MCF 10A (cell line): ENCODE results near the gene SH3TC2. TPM values are rescaled to one million over a fixed set of nuclear protein-coding genes. Genes with fewer than 3 reads are reported as not detected.

ENCODE experiments used
- BruUV-seq: library from RNA; stranded (reverse); fragments of 400-500 nt; replicated peaks from 2 replicates; lab custom pipeline; 2021; lab: Mats Ljungman, UMichigan
- CTCF ChIA-PET: fragments of 300-600 bp; sonication (Branson Sonifier 250); formaldehyde crosslinking; extraction: SDS; loops from one replicate; lab custom pipeline; 2021; ENCODE audit warnings: antibody characterized with exemption, inconsistent platforms; lab: Yijun Ruan, JAX
- POLR2A ChIA-PET: fragments of 300-600, 350-650 bp; sonication (Branson Sonifier 250); formaldehyde crosslinking; extraction: SDS; loops from one replicate; lab custom pipeline; 2020; ENCODE audit warnings: antibody characterized with exemption, inconsistent platforms; lab: Yijun Ruan, JAX
- DNase-seq: peaks from one replicate; pipeline ENCODE4 v3.0.0-alpha.2; 2018; ENCODE audit not compliant: unreplicated experiment
- H3K27ac Mint-ChIP-seq: one replicate; pipeline ENCODE4 v1.8.0; 2022; ENCODE audit warnings: mild to moderate bottlenecking, low read depth, mixed read lengths; ENCODE audit not compliant: unreplicated experiment
- H3K27me3 Mint-ChIP-seq: one replicate; pipeline ENCODE4 v1.8.0; 2022; ENCODE audit warnings: mixed read lengths; ENCODE audit not compliant: insufficient read depth, unreplicated experiment
- H3K36me3 Mint-ChIP-seq: one replicate; pipeline ENCODE4 v1.8.0; 2022; ENCODE audit warnings: mild to moderate bottlenecking, moderate library complexity, mixed read lengths; ENCODE audit not compliant: insufficient read depth, unreplicated experiment
- H3K4me1 Mint-ChIP-seq: one replicate; pipeline ENCODE4 v1.8.0; 2022; ENCODE audit warnings: mixed read lengths; ENCODE audit not compliant: insufficient read depth, unreplicated experiment
- H3K4me3 Mint-ChIP-seq: one replicate; pipeline ENCODE4 v1.8.0; 2022; ENCODE audit warnings: mild to moderate bottlenecking, moderate library complexity, mixed read lengths; ENCODE audit not compliant: unreplicated experiment
- H3K9me3 Mint-ChIP-seq: one replicate; pipeline ENCODE4 v1.8.0; 2022; ENCODE audit warnings: mixed read lengths; ENCODE audit not compliant: unreplicated experiment
- intact Hi-C: fragments of 100-400 bp; cut with micrococcal nuclease; formaldehyde crosslinking; loops from 2 replicates; pipeline ENCODE4 v1.14.1; 2022
- total RNA-seq: library from RNA; stranded (reverse); gene quantifications from 2 replicates; pipeline ENCODE4 v1.2.3, GENCODE V29; 2022
- TF ChIP-seq, protein P1 (sequence below): fragments of 200-600 bp; IDR thresholded peaks from one replicate; pipeline ENCODE4 v1.8.0; 2022; ENCODE audit warnings: antibody characterized with exemption, mild to moderate bottlenecking; ENCODE audit not compliant: unreplicated experiment

The SH3TC2 gene
- total RNA-seq, 1 experiment from 2014 or later: 6.2 TPM

DNA sequence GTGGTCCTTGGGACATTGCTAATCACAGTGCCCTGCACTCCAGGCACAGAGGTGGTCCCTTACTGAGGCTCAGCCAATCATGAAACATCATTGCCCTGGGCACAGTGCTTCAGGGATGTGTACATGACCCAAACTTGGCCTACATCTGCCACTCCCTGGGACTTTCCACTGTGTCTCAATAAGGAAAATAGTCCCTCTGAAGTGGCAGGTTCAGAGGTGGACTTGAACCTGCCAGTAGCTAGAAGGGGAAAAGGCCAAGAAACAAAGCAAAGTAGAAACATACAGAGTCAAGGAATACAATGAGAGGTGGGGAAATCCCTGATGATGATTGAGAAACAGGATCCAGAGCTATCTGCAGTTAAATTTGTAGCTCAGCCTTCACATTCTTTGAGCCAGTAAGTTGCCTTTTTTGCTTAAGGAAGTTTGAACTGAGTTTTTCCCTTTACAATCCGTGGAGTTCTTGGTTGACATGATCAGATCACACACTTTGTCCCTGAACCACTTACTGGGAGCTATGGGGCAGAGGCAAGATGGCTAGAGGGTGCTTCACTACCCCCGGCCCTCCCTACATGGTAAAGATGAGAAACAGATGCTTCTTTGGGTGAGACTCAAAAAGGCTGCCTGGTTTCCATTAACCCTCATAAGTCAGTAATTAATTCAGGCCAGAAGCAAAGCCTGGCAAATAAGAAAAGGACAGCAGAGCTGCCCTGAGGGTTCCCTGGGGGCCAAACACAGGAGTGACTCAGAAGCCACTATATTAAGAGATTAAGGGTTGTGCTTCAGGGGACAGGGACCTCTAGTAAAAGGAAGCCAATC is 57.6 kb downstream of the SH3TC2 start:
- no peaks in the 10 kb centered on the region for H3K36me3 Mint-ChIP-seq
- no peaks in the 10 kb centered on the region for H3K9me3 Mint-ChIP-seq
- TF ChIP-seq, protein P1, sequence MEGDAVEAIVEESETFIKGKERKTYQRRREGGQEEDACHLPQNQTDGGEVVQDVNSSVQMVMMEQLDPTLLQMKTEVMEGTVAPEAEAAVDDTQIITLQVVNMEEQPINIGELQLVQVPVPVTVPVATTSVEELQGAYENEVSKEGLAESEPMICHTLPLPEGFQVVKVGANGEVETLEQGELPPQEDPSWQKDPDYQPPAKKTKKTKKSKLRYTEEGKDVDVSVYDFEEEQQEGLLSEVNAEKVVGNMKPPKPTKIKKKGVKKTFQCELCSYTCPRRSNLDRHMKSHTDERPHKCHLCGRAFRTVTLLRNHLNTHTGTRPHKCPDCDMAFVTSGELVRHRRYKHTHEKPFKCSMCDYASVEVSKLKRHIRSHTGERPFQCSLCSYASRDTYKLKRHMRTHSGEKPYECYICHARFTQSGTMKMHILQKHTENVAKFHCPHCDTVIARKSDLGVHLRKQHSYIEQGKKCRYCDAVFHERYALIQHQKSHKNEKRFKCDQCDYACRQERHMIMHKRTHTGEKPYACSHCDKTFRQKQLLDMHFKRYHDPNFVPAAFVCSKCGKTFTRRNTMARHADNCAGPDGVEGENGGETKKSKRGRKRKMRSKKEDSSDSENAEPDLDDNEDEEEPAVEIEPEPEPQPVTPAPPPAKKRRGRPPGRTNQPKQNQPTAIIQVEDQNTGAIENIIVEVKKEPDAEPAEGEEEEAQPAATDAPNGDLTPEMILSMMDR: no peak
- intact Hi-C loops: loop anchor here (10.0 kb wide), 1 partner anchor 260 kb away; no protein-coding TSS in a partner anchor
- no peak overlapping the region for H3K4me3 Mint-ChIP-seq
- DNase-seq: peak; percentile 47
- H3K27ac Mint-ChIP-seq: peak overlapping the region; percentile 72
- no peaks in the 10 kb centered on the region for H3K27me3 Mint-ChIP-seq
- H3K4me1 Mint-ChIP-seq: peaks cover 54% of the 10 kb centered on the region
- ChIA-PET POLR2A (interaction anchor here (0.7 to 3.4 kb wide), 6 partner anchors 26 to 264 kb away, joined by 3 to 9 read pairs (median 4); partner anchors contain the start of gene ADRB2), CTCF (interaction anchor here (0.7 to 38.9 kb wide), 8 partner anchors 9 to 868 kb away, joined by 3 to 1118 read pairs (median 93); no protein-coding TSS in a partner anchor)
- no TSS peak for BruUV-seq

DNA sequence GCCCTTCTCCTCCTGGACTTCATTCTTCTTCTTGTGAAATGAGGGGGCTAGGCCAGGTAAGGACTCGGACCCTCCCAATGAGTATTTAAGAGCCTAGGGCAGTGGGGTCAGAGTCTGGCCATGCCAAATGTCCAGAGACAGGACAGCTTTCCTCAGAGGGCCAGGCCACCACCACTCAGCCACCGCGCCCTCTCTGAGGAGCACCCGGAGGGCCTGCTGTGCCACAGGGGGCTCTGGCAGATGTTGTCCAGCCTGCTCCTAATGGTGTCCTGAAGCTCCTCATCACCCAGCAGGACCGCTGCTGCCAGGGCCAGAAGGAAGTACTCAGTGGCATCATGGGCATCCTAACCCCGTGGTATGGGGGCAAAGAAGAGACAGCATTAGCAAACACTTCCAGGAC is 58.3 kb downstream of the SH3TC2 start:
- ChIA-PET POLR2A (interaction anchor here (0.7 to 3.4 kb wide), 2 partner anchors 27 to 30 kb away, joined by 3 to 9 read pairs; no protein-coding TSS in a partner anchor), CTCF (interaction anchor here (0.6 to 38.9 kb wide), 10 partner anchors 10 to 267 kb away, joined by 4 to 1118 read pairs (median 112); partner anchors contain the start of gene ADRB2)
- DNase-seq: no peak
- Mint-ChIP-seq H3K4me3 (no peak overlapping the region), H3K36me3 (no peaks in the 10 kb centered on the region), H3K4me1 (peaks cover 54% of the 10 kb centered on the region), H3K27me3 (no peaks in the 10 kb centered on the region), H3K9me3 (no peaks in the 10 kb centered on the region), H3K27ac (peak overlapping the region; percentile 72)
- intact Hi-C loops: loop anchor here (10.0 kb wide), 1 partner anchor 260 kb away; no protein-coding TSS in a partner anchor
- BruUV-seq: no TSS peak
- TF ChIP-seq, protein P1: no peak

DNA sequence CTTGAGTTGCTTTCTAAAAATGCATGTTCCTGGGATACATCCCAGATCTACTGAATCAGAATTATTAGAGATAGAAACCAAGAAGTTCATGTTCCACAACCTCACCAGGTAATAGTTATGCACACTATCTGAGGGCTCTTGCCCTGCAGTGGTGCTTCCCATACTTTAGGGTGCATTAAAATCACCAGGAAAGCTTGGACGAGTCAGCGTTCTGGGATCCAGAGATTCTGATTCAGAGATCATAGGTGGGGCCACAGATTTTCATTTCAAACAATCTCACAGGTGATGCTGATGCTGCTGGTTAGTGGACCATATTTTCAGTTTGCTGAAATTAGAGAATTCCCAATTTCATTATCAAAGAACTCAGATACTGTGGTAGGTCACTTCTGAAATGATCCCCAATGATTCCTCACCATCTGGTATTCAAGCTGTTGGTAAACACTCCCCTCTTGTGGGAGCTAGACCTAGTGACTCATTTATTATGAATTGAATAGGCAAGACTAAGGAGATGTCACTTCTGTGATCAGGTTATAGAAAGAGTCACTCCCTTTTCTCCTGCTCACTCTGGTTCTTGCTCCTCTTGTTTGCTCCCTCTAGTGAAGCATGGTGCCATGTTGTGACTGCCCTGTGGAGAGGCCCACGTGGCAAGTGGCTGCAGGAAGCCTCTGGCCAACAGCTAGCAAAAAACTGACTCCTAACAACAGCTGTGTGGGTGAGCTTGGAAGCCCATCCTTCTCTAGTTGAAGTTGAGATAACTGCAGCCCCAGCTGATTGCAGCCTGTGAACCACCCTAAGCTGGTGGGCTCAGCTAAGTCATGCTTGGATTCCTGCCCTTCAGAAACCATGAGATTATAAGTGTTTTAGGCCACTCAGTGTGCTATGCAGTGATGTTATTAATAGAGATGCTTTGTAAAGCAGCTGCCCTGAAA is 59.8 kb downstream of the SH3TC2 start:
- Mint-ChIP-seq H3K27me3 (no peaks in the 10 kb centered on the region), H3K36me3 (no peaks in the 10 kb centered on the region), H3K27ac (peak overlapping the region; percentile 50), H3K4me3 (no peak overlapping the region), H3K4me1 (peaks cover 57% of the 10 kb centered on the region), H3K9me3 (no peaks in the 10 kb centered on the region)
- CTCF ChIA-PET: interaction anchor here (0.6 to 38.9 kb wide), 43 partner anchors 9 to 823 kb away, joined by 3 to 1118 read pairs (median 4); partner anchors contain the start of genes ABLIM3 and ADRB2
- TF ChIP-seq, protein P1: peak; percentile 73
- POLR2A ChIA-PET: interaction anchor here (0.6 to 28.1 kb wide), 19 partner anchors 8 to 270 kb away, joined by 3 to 1127 read pairs (median 6); partner anchors contain the start of gene ADRB2
- BruUV-seq: no TSS peak
- peak; percentile 79 for DNase-seq
- intact Hi-C loops: loop anchor here (1.0 to 10.0 kb wide), 7 partner anchors 32 to 270 kb away; partner anchors contain the start of gene ADRB2
